HG03025 (cell line): Measurements from ENCODE around the gene CACNA1G.

Experiments
- ATAC-seq: cut with Tn5 transposase; IDR thresholded peaks from one replicate; pipeline ENCODE4 v1.9.1; 2021; ENCODE audit warnings: mild to moderate bottlenecking, moderate library complexity; ENCODE audit not compliant: unreplicated experiment, low FRiP score

CACNA1G gene

DNA sequence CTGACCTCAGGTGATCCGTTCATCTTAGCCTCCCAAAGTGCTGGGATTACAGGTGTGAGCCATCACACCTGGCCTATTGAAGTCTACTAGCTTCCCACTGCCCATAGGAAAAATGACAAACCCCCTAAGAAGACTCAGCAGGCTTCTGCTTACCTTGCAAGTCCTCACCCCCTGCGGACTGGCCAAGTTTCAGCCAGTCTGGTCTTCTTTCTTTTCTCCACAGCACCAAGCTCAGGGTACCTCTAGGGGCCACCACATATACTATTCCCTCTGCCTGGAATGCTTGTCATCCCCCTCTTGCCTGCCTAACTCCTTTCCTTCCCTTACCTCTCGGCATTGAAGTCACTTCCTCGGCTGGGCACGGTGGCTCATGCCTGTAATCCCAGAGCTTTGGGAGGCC lies 105.3 kb downstream of the CACNA1G start:
- ATAC-seq: no peak

- no peak for ATAC-seq
Measured at GRCh38 chr17:50666316-50666715, 105.8 kb downstream of the CACNA1G start.

- no peak for ATAC-seq
Measured at GRCh38 chr17:50667259-50668024, 106.9 kb downstream of the CACNA1G start.

GRCh38 chr17:50668025-50668837 lies 107.7 kb downstream of the CACNA1G start:
- no peak for ATAC-seq

GRCh38 chr17:50668838-50669581 lies 108.5 kb downstream of the CACNA1G start:
- ATAC-seq: no peak

DNA sequence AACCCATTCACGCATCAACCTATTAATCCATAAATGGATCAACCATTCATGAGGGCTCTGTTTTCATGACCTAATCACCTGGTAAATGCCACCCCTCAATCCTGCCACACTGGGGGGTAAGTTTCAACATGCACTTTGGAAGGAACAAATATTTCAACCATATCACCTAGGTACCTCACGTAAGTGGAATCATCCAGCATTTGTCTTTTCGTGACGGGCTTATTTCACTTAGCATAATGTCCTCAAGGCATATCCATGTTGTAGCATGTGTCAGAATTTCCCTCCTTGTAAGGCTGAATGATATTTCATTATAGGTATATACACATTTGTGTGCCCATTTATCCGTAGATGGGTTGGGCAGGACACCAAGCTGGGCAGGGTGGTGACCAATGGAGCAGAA lies 111.6 kb downstream of the CACNA1G start:
- ATAC-seq: no peak

GRCh38 chr17:50672831-50673551 lies 112.5 kb downstream of the CACNA1G start:
- ATAC-seq: no peak

- no peak for ATAC-seq
Measured at GRCh38 chr17:50675190-50675589, 114.7 kb downstream of the CACNA1G start.

DNA sequence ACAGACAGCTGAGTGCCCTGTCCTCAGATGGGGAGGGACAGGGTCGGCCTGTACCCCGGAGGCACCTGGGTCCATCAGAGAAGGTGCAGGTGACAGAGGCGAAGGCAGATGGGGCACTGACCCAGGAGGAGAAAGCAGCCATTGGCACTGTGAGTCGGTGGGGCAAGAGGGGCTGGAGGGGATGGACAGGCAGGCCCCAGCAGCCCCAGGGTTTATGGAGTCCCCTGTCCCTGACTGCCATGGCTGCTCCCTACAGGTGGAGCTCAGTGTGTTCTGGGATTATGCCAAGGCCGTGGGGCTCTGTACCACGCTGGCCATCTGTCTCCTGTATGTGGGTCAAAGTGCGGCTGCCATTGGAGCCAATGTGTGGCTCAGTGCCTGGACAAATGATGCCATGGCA lies 115.1 kb downstream of the CACNA1G start:
- no peak for ATAC-seq

- ATAC-seq: no peak
Measured at GRCh38 chr17:50676065-50676975, 115.8 kb downstream of the CACNA1G start.
